Nephron (organoid): ENCODE results near the gene MAPK14.
A peak's percentile ranks its signal among the peaks of the same experiment; 100 is the strongest.
"Not testable (repeated sequence)": the region's sequence is repeated elsewhere in the genome, so short reads cannot be mapped to it uniquely, and the experiment has no call there.

Experiments
- H3K27ac Mint-ChIP-seq, 3 experiments: 2 replicates each; pipeline ENCODE4 v1.8.0; 2020; ENCODE audit warnings: mixed read lengths in 3 of 3, mild to moderate bottlenecking in 2 of 3, moderate library complexity in 1 of 3
- H3K27me3 Mint-ChIP-seq: 2 replicates; pipeline ENCODE4 v1.8.0; 2021; ENCODE audit warnings: low read depth, mild to moderate bottlenecking, moderate library complexity, mixed read lengths
- H3K36me3 Mint-ChIP-seq: 2 replicates; pipeline ENCODE4 v1.8.0; 2020; ENCODE audit warnings: low read depth, mixed read lengths
- H3K4me1 Mint-ChIP-seq: 2 replicates; pipeline ENCODE4 v1.8.0; 2020; ENCODE audit warnings: mixed read lengths
- H3K4me3 Mint-ChIP-seq, 3 experiments: 2 replicates each; pipeline ENCODE4 v1.8.0; 2020; ENCODE audit warnings: mild to moderate bottlenecking in 3 of 3, mixed read lengths in 3 of 3, moderate library complexity in 2 of 3
- H3K9me3 Mint-ChIP-seq: 2 replicates; pipeline ENCODE4 v1.8.0; 2020; ENCODE audit warnings: mixed read lengths
- TF ChIP-seq, protein P1 (sequence below), 3 experiments: fragments of 200-600 bp; sonication (generic); IDR thresholded peaks; one replicate each; pipeline ENCODE4 v1.5.0; 2021; ENCODE audit warnings: antibody characterized with exemption in 3 of 3; ENCODE audit not compliant: unreplicated experiment in 3 of 3

The MAPK14 gene

DNA sequence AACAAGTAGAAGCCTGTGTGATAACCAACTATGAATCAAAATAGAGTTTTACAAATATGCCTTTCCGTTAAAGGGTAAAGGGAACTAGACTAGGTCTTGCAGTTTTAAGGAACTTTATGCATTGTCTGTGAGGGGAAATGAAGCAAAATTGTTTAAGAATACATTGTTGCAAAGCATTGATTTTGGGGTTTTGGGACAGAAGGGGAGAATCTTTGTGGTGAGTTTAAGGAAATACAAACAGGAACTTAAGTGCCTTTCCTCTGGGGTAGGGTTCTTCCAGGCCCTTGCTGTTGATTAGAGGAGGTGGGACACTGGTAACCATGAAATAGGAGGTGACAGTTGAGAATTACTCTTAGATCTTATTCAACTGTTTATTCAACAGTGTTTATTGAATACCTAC lies 4.7 kb downstream of the MAPK14 start:
- H3K4me3 Mint-ChIP-seq, result peak overlapping the region in 1 of 3 experiments; percentile 2
- H3K9me3 Mint-ChIP-seq, result no peaks in the 10 kb centered on the region
- peaks cover 49% of the 10 kb centered on the region for H3K4me1 Mint-ChIP-seq
- H3K27me3 Mint-ChIP-seq, result peaks cover 3% of the 10 kb centered on the region
- TF ChIP-seq, protein P1, sequence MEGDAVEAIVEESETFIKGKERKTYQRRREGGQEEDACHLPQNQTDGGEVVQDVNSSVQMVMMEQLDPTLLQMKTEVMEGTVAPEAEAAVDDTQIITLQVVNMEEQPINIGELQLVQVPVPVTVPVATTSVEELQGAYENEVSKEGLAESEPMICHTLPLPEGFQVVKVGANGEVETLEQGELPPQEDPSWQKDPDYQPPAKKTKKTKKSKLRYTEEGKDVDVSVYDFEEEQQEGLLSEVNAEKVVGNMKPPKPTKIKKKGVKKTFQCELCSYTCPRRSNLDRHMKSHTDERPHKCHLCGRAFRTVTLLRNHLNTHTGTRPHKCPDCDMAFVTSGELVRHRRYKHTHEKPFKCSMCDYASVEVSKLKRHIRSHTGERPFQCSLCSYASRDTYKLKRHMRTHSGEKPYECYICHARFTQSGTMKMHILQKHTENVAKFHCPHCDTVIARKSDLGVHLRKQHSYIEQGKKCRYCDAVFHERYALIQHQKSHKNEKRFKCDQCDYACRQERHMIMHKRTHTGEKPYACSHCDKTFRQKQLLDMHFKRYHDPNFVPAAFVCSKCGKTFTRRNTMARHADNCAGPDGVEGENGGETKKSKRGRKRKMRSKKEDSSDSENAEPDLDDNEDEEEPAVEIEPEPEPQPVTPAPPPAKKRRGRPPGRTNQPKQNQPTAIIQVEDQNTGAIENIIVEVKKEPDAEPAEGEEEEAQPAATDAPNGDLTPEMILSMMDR (IDR thresholded peaks at IDR 0.05; ENCODE audit: unreplicated experiment in 3 of 3), result no peak
- H3K27ac Mint-ChIP-seq, result no peak overlapping the region
- no peaks in the 10 kb centered on the region for H3K36me3 Mint-ChIP-seq

DNA sequence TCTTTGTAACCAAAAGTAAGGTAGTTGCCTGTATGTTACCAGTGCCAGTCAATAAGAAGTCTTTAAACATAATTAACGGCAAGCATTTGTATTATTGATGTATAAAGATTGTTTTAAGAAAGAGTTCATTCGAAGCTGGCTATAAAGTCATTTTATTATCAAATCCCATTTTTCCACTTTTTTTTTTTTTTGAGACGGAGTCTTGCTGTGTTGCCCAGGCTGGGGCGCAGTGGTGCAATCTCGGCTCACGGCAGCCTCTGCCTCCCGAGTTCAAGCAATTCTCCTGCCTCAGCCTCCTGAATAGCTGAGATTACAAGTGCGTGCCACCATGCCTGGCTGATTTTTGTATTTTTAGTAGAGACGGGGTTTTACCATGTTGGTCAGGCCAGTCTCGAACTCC lies 5.5 kb downstream of the MAPK14 start:
- H3K9me3 Mint-ChIP-seq, H3K27me3 Mint-ChIP-seq, H3K36me3 Mint-ChIP-seq, H3K4me3 Mint-ChIP-seq, H3K27ac Mint-ChIP-seq: not testable (repeated sequence)
- peaks cover 50% of the 10 kb centered on the region for H3K4me1 Mint-ChIP-seq

DNA sequence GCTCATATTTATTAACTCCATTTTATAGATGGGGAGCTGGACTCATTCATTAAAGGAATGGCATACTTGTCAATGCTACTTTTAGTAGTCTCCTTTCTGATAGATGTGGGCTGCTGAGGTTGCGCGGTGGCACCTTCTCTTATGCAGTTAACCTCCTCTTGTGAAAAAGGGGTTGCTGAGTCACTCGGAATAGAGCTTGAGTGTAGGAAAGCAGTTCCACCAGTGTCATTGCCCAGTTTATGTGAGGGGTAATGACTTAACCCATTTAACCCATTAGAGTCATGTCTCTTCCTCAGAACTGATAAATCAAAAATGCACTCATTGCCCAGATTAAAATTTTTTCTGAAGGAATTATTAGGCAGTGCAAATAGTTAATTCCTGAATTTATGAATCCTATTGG lies 6.3 kb downstream of the MAPK14 start:
- Mint-ChIP-seq H3K9me3 (no peaks in the 10 kb centered on the region), H3K36me3 (no peaks in the 10 kb centered on the region), H3K27ac (peak overlapping the region in 1 of 3 experiments; percentile 49), H3K4me1 (peaks cover 55% of the 10 kb centered on the region), H3K27me3 (no peaks in the 10 kb centered on the region), H3K4me3 (no peak overlapping the region)
- TF ChIP-seq, protein P1 (IDR thresholded peaks at IDR 0.05; ENCODE audit: unreplicated experiment in 3 of 3), result no peak

GRCh38 chr6:36034441-36034840 lies 6.8 kb downstream of the MAPK14 start:
- no peaks in the 10 kb centered on the region for H3K9me3 Mint-ChIP-seq
- H3K4me1 Mint-ChIP-seq, result peaks cover 55% of the 10 kb centered on the region
- H3K36me3 Mint-ChIP-seq, result no peaks in the 10 kb centered on the region
- TF ChIP-seq, protein P1 (IDR thresholded peaks at IDR 0.05; ENCODE audit: unreplicated experiment in 3 of 3), result no peak
- peak overlapping the region in 1 of 3 experiments; percentile 49 for H3K27ac Mint-ChIP-seq
- H3K27me3 Mint-ChIP-seq, result no peaks in the 10 kb centered on the region
- H3K4me3 Mint-ChIP-seq, result no peak overlapping the region

GRCh38 chr6:36035225-36035624 lies 7.6 kb downstream of the MAPK14 start:
- TF ChIP-seq, protein P1 (IDR thresholded peaks at IDR 0.05; ENCODE audit: unreplicated experiment in 3 of 3), result no peak
- Mint-ChIP-seq H3K27ac (peak overlapping the region in 2 of 3 experiments; percentile 23 to 41), H3K36me3 (no peaks in the 10 kb centered on the region), H3K4me1 (peaks cover 48% of the 10 kb centered on the region), H3K27me3 (no peaks in the 10 kb centered on the region), H3K9me3 (no peaks in the 10 kb centered on the region), H3K4me3 (no peak overlapping the region)

DNA sequence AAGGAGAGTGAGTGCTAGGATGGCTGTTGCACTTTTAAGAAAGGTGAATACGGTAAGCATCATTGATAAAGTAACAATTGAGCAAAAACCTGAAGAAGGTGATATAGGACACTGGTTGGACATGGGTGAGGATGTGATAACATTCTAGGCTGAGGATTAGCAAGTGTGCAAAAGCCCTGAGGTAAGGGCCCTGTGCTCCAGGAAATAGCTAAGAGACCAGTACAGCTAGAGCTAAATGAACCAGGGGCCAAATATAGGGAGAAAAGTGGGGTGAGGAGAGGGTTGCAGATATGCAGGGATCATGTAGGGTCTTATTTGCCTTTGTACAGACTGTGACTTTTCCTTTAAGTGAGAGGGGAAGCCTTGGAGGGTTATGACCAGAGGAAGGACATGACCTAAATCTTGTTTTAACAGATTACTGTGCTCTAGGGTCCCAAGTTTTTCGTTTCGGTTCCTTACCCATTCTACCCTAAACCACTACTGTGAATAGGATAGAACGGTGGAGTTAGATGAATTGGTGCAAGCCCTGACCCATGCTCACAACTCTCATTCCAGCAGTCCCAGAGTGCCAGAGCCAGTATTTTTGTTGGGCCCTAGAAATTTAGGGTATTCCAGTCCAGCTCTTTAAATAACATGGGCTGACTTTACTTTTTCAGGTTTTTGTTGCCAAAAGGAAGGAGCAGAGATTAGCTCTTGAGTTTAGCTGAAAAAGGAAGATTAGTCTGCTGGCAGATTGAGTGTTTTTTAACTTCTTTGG lies 10.7 kb downstream of the MAPK14 start:
- Mint-ChIP-seq H3K4me3 (no peak overlapping the region), H3K4me1 (peaks cover 37% of the 10 kb centered on the region), H3K36me3 (no peaks in the 10 kb centered on the region), H3K27ac (peak overlapping the region; percentile 59 to 68 (median 64)), H3K27me3 (no peaks in the 10 kb centered on the region), H3K9me3 (no peaks in the 10 kb centered on the region)
- TF ChIP-seq, protein P1 (IDR thresholded peaks at IDR 0.05; ENCODE audit: unreplicated experiment in 3 of 3), result no peak
